SK-N-SH (cell line): Measurements from ENCODE around the gene RFX3. TPM values are rescaled to one million over a fixed set of nuclear protein-coding genes. Genes with fewer than 3 reads are reported as not detected.

Source experiments
- CTCF ChIA-PET: fragments of 300-600, 350-600 bp; formaldehyde crosslinking; extraction: SDS; loops from one replicate; lab custom pipeline; 2021; lab: Yijun Ruan, JAX
- POLR2A ChIA-PET: fragments of 350-600 bp; sonication (Branson Sonifier 250); formaldehyde crosslinking; extraction: SDS; loops from one replicate; lab custom pipeline; 2020; ENCODE audit warnings: antibody characterized with exemption, inconsistent platforms; lab: Yijun Ruan, JAX
- DNase-seq: peaks from one replicate; pipeline ENCODE4 v3.0.0; 2012
- H2AFZ ChIP-seq: fragments of 200-600 bp; sonication (generic); 2 replicates; pipeline ENCODE4 v1.8.1; 2016; ENCODE audit warnings: antibody characterized with exemption, mild to moderate bottlenecking, low read depth
- H3F3A ChIP-seq: fragments of 200-600 bp; sonication (generic); replicated peaks from 2 replicates; pipeline ENCODE3; 2016; ENCODE audit warnings: antibody characterized with exemption, mild to moderate bottlenecking; ENCODE audit not compliant: insufficient read depth
- H3K27ac ChIP-seq, 2 experiments: fragments of 200-500 bp in 1 of 2; fragments of 200-600 bp in 1 of 2; sonication (Bioruptor generic) in 1 of 2; sonication (generic), shearing (Covaris generic) in 1 of 2; 2 replicates each; pipeline versions ENCODE4 v1.5.1 to v1.6.1; 2014 to 2016; ENCODE audit warnings: low read depth in 2 of 2, inconsistent platforms in 1 of 2, low read length in 1 of 2, mild to moderate bottlenecking in 1 of 2, mixed read lengths in 1 of 2
- H3K27me3 ChIP-seq: fragments of 200-600 bp; sonication (generic), shearing (Covaris generic); 2 replicates; pipeline ENCODE4 v1.6.1; 2016; ENCODE audit warnings: mixed run types; ENCODE audit not compliant: insufficient read depth
- H3K36me3 ChIP-seq, 2 experiments: fragments of 200-500 bp in 1 of 2; fragments of 200-600 bp in 1 of 2; sonication (Bioruptor generic) in 1 of 2; sonication (generic) in 1 of 2; replicated peaks in 1 of 2; 2 replicates each; pipeline versions ENCODE3 to v1.5.1; 2014 to 2016; ENCODE audit warnings: low read length in 1 of 2, mild to moderate bottlenecking in 1 of 2; ENCODE audit not compliant: insufficient read depth in 2 of 2, control insufficient read depth in 1 of 2
- H3K4me1 ChIP-seq, 2 experiments: fragments of 200-500 bp in 1 of 2; fragments of 200-600 bp in 1 of 2; sonication (Bioruptor generic) in 1 of 2; sonication (generic), shearing (Covaris generic) in 1 of 2; 2 replicates each; pipeline versions ENCODE4 v1.5.1 to v1.6.1; 2014 to 2016; ENCODE audit warnings: low read depth in 1 of 2, low read length in 1 of 2, mixed run types in 1 of 2; ENCODE audit not compliant: insufficient read depth in 2 of 2, control insufficient read depth in 1 of 2
- H3K4me2 ChIP-seq: fragments of 200-600 bp; sonication (generic), shearing (Covaris generic); 2 replicates; pipeline ENCODE4 v1.6.1; 2017; ENCODE audit warnings: mixed run types
- H3K4me3 ChIP-seq, 2 experiments: fragments of 200-500 bp in 1 of 2; fragments of 200-600 bp in 1 of 2; sonication (Bioruptor generic) in 1 of 2; sonication (generic), shearing (Covaris generic) in 1 of 2; 2 replicates each; pipeline versions ENCODE4 v1.5.1 to v1.8.1; 2014 to 2016; ENCODE audit warnings: low read depth in 2 of 2, inconsistent platforms in 1 of 2, low read length in 1 of 2, mild to moderate bottlenecking in 1 of 2, mixed read lengths in 1 of 2, moderate library complexity in 1 of 2
- H3K79me2 ChIP-seq: fragments of 200-600 bp; sonication (generic); 2 replicates; pipeline ENCODE4 v1.8.1; 2017; ENCODE audit warnings: mild to moderate bottlenecking; ENCODE audit not compliant: insufficient read depth
- H3K9ac ChIP-seq: fragments of 200-600 bp; sonication (generic); 2 replicates; pipeline ENCODE4 v1.6.1; 2017; ENCODE audit warnings: mixed run types
- H3K9me2 ChIP-seq: fragments of 200-600 bp; sonication (generic); 2 replicates; pipeline ENCODE4 v1.6.1; 2017; ENCODE audit warnings: mixed run types
- H3K9me3 ChIP-seq: fragments of 200-600 bp; sonication (generic); 2 replicates; pipeline ENCODE4 v1.6.1; 2017; ENCODE audit warnings: mixed run types, mild to moderate bottlenecking, moderate library complexity
- H4K20me1 ChIP-seq: fragments of 200-600 bp; sonication (generic); 2 replicates; pipeline ENCODE4 v1.6.1; 2017; ENCODE audit warnings: mild to moderate bottlenecking, mixed run types; ENCODE audit not compliant: insufficient read depth
- EZH2phosphoT487 ChIP-seq: fragments of 200-600 bp; sonication (generic); IDR thresholded peaks from 2 replicates; pipeline ENCODE4 v1.6.1; 2017; ENCODE audit warnings: low read depth, mixed run types, mild to moderate bottlenecking, antibody characterized with exemption, moderate library complexity, borderline replicate concordance
- FOSL2 ChIP-seq: IDR thresholded peaks from 2 replicates; pipeline ENCODE4 v1.4.0; 2012; ENCODE audit warnings: low read depth, mild to moderate bottlenecking, moderate library complexity, borderline replicate concordance
- FOXM1 ChIP-seq: IDR thresholded peaks from 2 replicates; pipeline ENCODE4 v1.4.0; 2012; ENCODE audit warnings: low read depth, mild to moderate bottlenecking
- GATA2 ChIP-seq: sonication (generic); formaldehyde crosslinking; IDR thresholded peaks from 2 replicates; pipeline ENCODE4 v1.5.0; 2020; ENCODE audit warnings: mild to moderate bottlenecking, missing genetic modification reagents
- IRF3 ChIP-seq: fragments of 150-350 bp; IDR thresholded peaks from 2 replicates; pipeline ENCODE4 v1.6.1; 2016; ENCODE audit warnings: mild to moderate bottlenecking, low read depth, low read length
- JUND ChIP-seq: IDR thresholded peaks from 2 replicates; pipeline ENCODE4 v1.4.0; 2012
- MAX ChIP-seq: IDR thresholded peaks from 2 replicates; pipeline ENCODE4 v1.4.0; 2012; ENCODE audit warnings: low read depth
- POLR2AphosphoS5 ChIP-seq: IDR thresholded peaks from 2 replicates; pipeline ENCODE4 v1.6.1; 2012; ENCODE audit warnings: low read depth, low read length
- RAD21 ChIP-seq: IDR thresholded peaks from 2 replicates; pipeline ENCODE4 v1.6.1; 2012; ENCODE audit warnings: mild to moderate bottlenecking, low read length
- RFX5 ChIP-seq: IDR thresholded peaks from 2 replicates; pipeline ENCODE4 v1.6.1; 2012; ENCODE audit warnings: mild to moderate bottlenecking, improper control_type of control experiment, low read length
- RXRA ChIP-seq: IDR thresholded peaks from 2 replicates; pipeline ENCODE4 v1.4.0; 2012; ENCODE audit warnings: low read depth, mild to moderate bottlenecking, borderline replicate concordance
- SMC3 ChIP-seq: IDR thresholded peaks from 2 replicates; pipeline ENCODE4 v1.6.1; 2012; ENCODE audit warnings: low read depth, low read length, improper control_type of control experiment
- TCF12 ChIP-seq: IDR thresholded peaks from 2 replicates; pipeline ENCODE4 v1.4.0; 2012
- TEAD4 ChIP-seq: IDR thresholded peaks from 2 replicates; pipeline ENCODE4 v1.4.0; 2012; ENCODE audit warnings: mild to moderate bottlenecking, borderline replicate concordance; ENCODE audit not compliant: insufficient read depth
- USF1 ChIP-seq: IDR thresholded peaks from 2 replicates; pipeline ENCODE4 v1.4.0; 2012; ENCODE audit warnings: low read depth, borderline replicate concordance
- YY1 ChIP-seq: IDR thresholded peaks from 2 replicates; pipeline ENCODE4 v1.4.0; 2012; ENCODE audit warnings: low read depth, mild to moderate bottlenecking
- WGBS: methylation state at CpG from one replicate; pipeline ENCODE4 v1.1.6; 2017; ENCODE audit warnings: low lambda C conversion rate; 5-methylcytosine and 5-hydroxymethylcytosine counted together
- polyA plus RNA-seq, 3 experiments: library from polyadenylated mRNA; depleted of rRNA; stranded (reverse); fragments of >200 nt; gene quantifications; 2 replicates each; pipeline ENCODE4 v1.2.3, GENCODE V29; 2012

RFX3 gene
- polyA plus RNA-seq, 1 of the 3 experiments (the other 2 are of a cell fraction) = 1.7 TPM

GRCh38 chr9:3514786-3515185, 11.0 kb downstream of the RFX3 start:
- no peaks in the 10 kb centered on the region for H3K9me3 ChIP-seq
- H2AFZ ChIP-seq = no peak overlapping the region
- no peak overlapping the region for H3K4me3 ChIP-seq
- ChIA-PET POLR2A (no interaction called here), CTCF (no interaction called here)
- H3K4me2 ChIP-seq = no peak overlapping the region
- no peak for DNase-seq
- H3K4me1 ChIP-seq = peaks cover 4 to 19% of the 10 kb centered on the region in 2 experiments; a peak in 3 of 4 replicates
- no peak overlapping the region for H3K9ac ChIP-seq
- no peak overlapping the region for H3K27ac ChIP-seq
- 92% methylated on average over 3 of the region's 3 CpGs for whole genome bisulfite sequencing
- H4K20me1 ChIP-seq = no peaks in the 10 kb centered on the region
- no peaks in the 10 kb centered on the region for H3K9me2 ChIP-seq
- H3K27me3 ChIP-seq = no peaks in the 10 kb centered on the region
- H3K36me3 ChIP-seq = no peaks in the 10 kb centered on the region
- H3F3A ChIP-seq = no peaks in the 10 kb centered on the region
- TF ChIP-seq JUND (no peak), TEAD4 (no peak), MAX (no peak), RXRA (no peak), USF1 (no peak), SMC3 (no peak), TCF12 (no peak), EZH2phosphoT487 (no peak), YY1 (no peak)
- peaks cover 8% of the 10 kb centered on the region for H3K79me2 ChIP-seq

- Histone ChIP-seq H3F3A (peaks cover 1% of the 10 kb centered on the region), H3K79me2 (peaks cover 8% of the 10 kb centered on the region), H3K9me2 (no peaks in the 10 kb centered on the region), H3K4me3 (no peak overlapping the region), H3K9me3 (no peaks in the 10 kb centered on the region), H3K27ac (no peak overlapping the region), H4K20me1 (no peaks in the 10 kb centered on the region), H3K36me3 (no peaks in the 10 kb centered on the region), H3K4me1 (peaks cover 11 to 28% of the 10 kb centered on the region in 2 experiments; a peak in 3 of 4 replicates), H3K27me3 (no peaks in the 10 kb centered on the region), H3K4me2 (no peak overlapping the region), H3K9ac (no peak overlapping the region), H2AFZ (no peak overlapping the region)
- 91% methylated on average over 2 of the region's 2 CpGs for WGBS
- ChIA-PET POLR2A (interaction anchor here (1.4 kb wide), 1 partner anchor 13 kb away, joined by 4 read pairs; the partner anchor contains the start of gene RFX3), CTCF (interaction anchor here (0.5 kb wide), 1 partner anchor 404 kb away, joined by 3 read pairs; no protein-coding TSS in a partner anchor)
- TF ChIP-seq SMC3 (no peak), IRF3 (no peak), TCF12 (no peak), FOXM1 (no peak), RAD21 (no peak), TEAD4 (no peak), RFX5 (no peak), GATA2 (CRISPR knock-in tag) (no peak), FOSL2 (no peak), POLR2AphosphoS5 (no peak)
- no peak for DNase-seq
Observed at GRCh38 chr9:3513265-3513818, 12.5 kb downstream of the RFX3 start.
